Spleen (tissue), 13 donors: ENCODE measurements around the gene TEX13A. TPM values are rescaled to one million over a fixed set of nuclear protein-coding genes. Genes with fewer than 3 reads are reported as not detected.

ENCODE experiments used
- DNase-seq: peaks from one replicate; pipeline ENCODE4 v3.0.0-alpha.2; 2020
- H3K27ac ChIP-seq, 8 donors: fragments of 200-600 bp; sonication (generic) in 7 of 8; 1 replicate in 4 of 8; 2 replicates in 4 of 8; pipeline versions ENCODE4 v1.5.0 to v1.8.0; 2016 to 2021; ENCODE audit warnings: inconsistent platforms in 4 of 8, mild to moderate bottlenecking in 4 of 8, moderate library complexity in 1 of 8
- H3K27me3 ChIP-seq, 7 donors: fragments of 200-600 bp; sonication (generic) in 6 of 7; replicated peaks in 1 of 7; 1 replicate in 4 of 7; 2 replicates in 3 of 7; pipeline versions ENCODE4 v1.5.0 to v1.8.0; 2016 to 2021; ENCODE audit warnings: inconsistent platforms in 3 of 7, mild to moderate bottlenecking in 1 of 7
- H3K36me3 ChIP-seq, 6 donors: fragments of 200-600 bp; sonication (generic) in 5 of 6; 1 replicate in 4 of 6; 2 replicates in 2 of 6; pipeline versions ENCODE4 v1.5.0 to v1.8.0; 2016 to 2021; ENCODE audit warnings: inconsistent platforms in 2 of 6
- H3K4me1 ChIP-seq, 6 donors: fragments of 200-600 bp; sonication (generic) in 5 of 6; 1 replicate in 3 of 6; 2 replicates in 3 of 6; pipeline versions ENCODE4 v1.5.0 to v1.8.0; 2016 to 2021; ENCODE audit warnings: inconsistent platforms in 3 of 6
- H3K4me3 ChIP-seq, 8 donors: fragments of 200-600 bp; sonication (generic) in 7 of 8; 1 replicate in 4 of 8; 2 replicates in 4 of 8; pipeline versions ENCODE4 v1.5.0 to v1.8.0; 2016 to 2021; ENCODE audit warnings: inconsistent platforms in 4 of 8, mild to moderate bottlenecking in 4 of 8, moderate library complexity in 2 of 8
- H3K9me3 ChIP-seq, 8 donors: fragments of 200-600 bp; sonication (generic) in 7 of 8; 1 replicate in 4 of 8; 2 replicates in 4 of 8; pipeline versions ENCODE4 v1.5.0 to v1.8.0; 2016 to 2021; ENCODE audit warnings: inconsistent platforms in 4 of 8
- CTCF ChIP-seq, 11 experiments: fragments of 200-600 bp in 7 of 11; fragments of 450-650 bp in 4 of 11; sonication (generic) in 4 of 11; IDR thresholded peaks in 8 of 11; conservative IDR thresholded peaks in 3 of 11; 1 replicate in 7 of 11; 2 replicates in 4 of 11; pipeline versions ENCODE4 v1.4.0 to v1.8.0; 2016 to 2021; ENCODE audit warnings: antibody characterized with exemption in 11 of 11, inconsistent platforms in 4 of 11, mild to moderate bottlenecking in 1 of 11
- POLR2A ChIP-seq, 3 donors: fragments of 450-650 bp; IDR thresholded peaks; one replicate each; pipeline ENCODE4 v1.5.1; 2017; ENCODE audit warnings: antibody characterized with exemption in 3 of 3, mild to moderate bottlenecking in 1 of 3
- POLR2AphosphoS5 ChIP-seq, 3 donors: sonication (generic); formaldehyde crosslinking; IDR thresholded peaks; one replicate each; pipeline ENCODE4 v1.5.1; 2017; ENCODE audit warnings: antibody characterized with exemption in 3 of 3
- WGBS, 5 donors: extraction: QIAGEN DNeasy Blood & Tissue Kit in 3 of 5; methylation state at CpG; one replicate each; pipeline versions ENCODE4 v1.1.5 to v1.1.7; 2013 to 2018; 5-methylcytosine and 5-hydroxymethylcytosine counted together
- intact Hi-C: fragments of 100-400 bp; cut with DNase I; formaldehyde crosslinking; loops from one replicate; pipeline ENCODE4 v1.15.0; 2023; ENCODE audit warnings: low total_unique reads
- long read RNA-seq, 2 donors: transcript quantifications; one replicate each; lab custom pipeline, GENCODE V29; 2026
- polyA plus RNA-seq, 3 donors: library from polyadenylated mRNA; stranded (reverse); fragments of 200-250 nt; gene quantifications; one replicate each; pipeline ENCODE4 v1.2.1, GENCODE V29; 2013
- total RNA-seq, 7 donors: library from RNA; depleted of rRNA in 3 of 7; stranded (reverse); fragments of >200 nt in 3 of 7; fragmentation: NEBNext Ultra II Directional in 4 of 7; extraction: Animal tissue kit (Norgen Biotek cat#: 25700) in 4 of 7; gene quantifications; one replicate each; pipeline versions ENCODE4 v1.1.0 to v1.2.1, GENCODE V29; 2016 to 2021
- donor health status: healthy with polysubstance abuse.
- donor health status: DM: no; HTN: no; CAD: no; lungs with moderate emphysema.
- donor health status: DM: no; HTN: no; CAD: no.
- donor health status: Bipolar disorder and iron deficiency.
- donor health status: healthy.
- donor health status: DM: no; HTN: no; CAD: no.
- donor health status: DM: yes; HTN: yes; CAD: no.

Gene TEX13A
- total RNA-seq: not detected
- not detected for polyA plus RNA-seq
- long read RNA-seq, donor 1: 0 reads
- long read RNA-seq, donor 2: 0 reads

GRCh38 chrX:105220636-105221035, at the start of gene TEX13A:
Gene TEX13A (minus strand): TSS chrX:105220694. CDS start chrX:105220397, 297 bp downstream.
- no peak for DNase-seq
- TF ChIP-seq POLR2AphosphoS5 (IDR thresholded peaks at IDR 0.05): no peak
- no peak for TF ChIP-seq CTCF (IDR thresholded peaks at IDR 0.05 in 8 of 11, conservative IDR thresholded peaks at IDR 0.05 in 3 of 11)
- no peak for TF ChIP-seq POLR2A (IDR thresholded peaks at IDR 0.05)
- H3K4me3 ChIP-seq: no peak within 1 kb of the TSS
- WGBS, 5 donors: 70 to 87% (median 78%) methylated on average over 5 to 7 of the region's 7 CpGs
- no peaks in the 10 kb centered on the region for H3K4me1 ChIP-seq
- no peak within 1 kb of the TSS for H3K27ac ChIP-seq
- H3K36me3 ChIP-seq: no peaks in the 10 kb centered on the region
- no peaks in the 10 kb centered on the region for H3K27me3 ChIP-seq
- intact Hi-C loops: no loop called here
- peaks cover 0 to 12% (median 0%) of the 10 kb centered on the region in 8 donors for H3K9me3 ChIP-seq

GRCh38 chrX:105269386-105269785, 48.9 kb upstream of the TEX13A start:
- no peaks in the 10 kb centered on the region for H3K36me3 ChIP-seq
- H3K4me3 ChIP-seq: no peak overlapping the region
- WGBS, 5 donors: 79 to 100% (median 84%) methylated on average over 2 of the region's 2 CpGs
- intact Hi-C loops: no loop called here
- no peaks in the 10 kb centered on the region for H3K9me3 ChIP-seq
- no peaks in the 10 kb centered on the region for H3K27me3 ChIP-seq
- no peak for DNase-seq
- TF ChIP-seq CTCF (IDR thresholded peaks at IDR 0.05 in 8 of 11, conservative IDR thresholded peaks at IDR 0.05 in 3 of 11) (no peak), POLR2A (IDR thresholded peaks at IDR 0.05) (no peak), POLR2AphosphoS5 (IDR thresholded peaks at IDR 0.05) (no peak)
- H3K4me1 ChIP-seq: no peaks in the 10 kb centered on the region
- H3K27ac ChIP-seq: no peak overlapping the region

- DNase-seq: no peak
- Histone ChIP-seq H3K4me1 (no peaks in the 10 kb centered on the region), H3K4me3 (no peak overlapping the region), H3K9me3 (no peaks in the 10 kb centered on the region), H3K27ac (no peak overlapping the region), H3K36me3 (no peaks in the 10 kb centered on the region), H3K27me3 (no peaks in the 10 kb centered on the region)
- intact Hi-C loops: no loop called here
- TF ChIP-seq POLR2A (IDR thresholded peaks at IDR 0.05) (no peak), POLR2AphosphoS5 (IDR thresholded peaks at IDR 0.05) (no peak), CTCF (IDR thresholded peaks at IDR 0.05 in 8 of 11, conservative IDR thresholded peaks at IDR 0.05 in 3 of 11) (no peak)
- WGBS, 5 donors: 64 to 84% (median 75%) methylated on average over 2 of the region's 2 CpGs
These were observed 46.7 kb upstream of the TEX13A start for GRCh38 chrX:105267167-105267566.

DNA sequence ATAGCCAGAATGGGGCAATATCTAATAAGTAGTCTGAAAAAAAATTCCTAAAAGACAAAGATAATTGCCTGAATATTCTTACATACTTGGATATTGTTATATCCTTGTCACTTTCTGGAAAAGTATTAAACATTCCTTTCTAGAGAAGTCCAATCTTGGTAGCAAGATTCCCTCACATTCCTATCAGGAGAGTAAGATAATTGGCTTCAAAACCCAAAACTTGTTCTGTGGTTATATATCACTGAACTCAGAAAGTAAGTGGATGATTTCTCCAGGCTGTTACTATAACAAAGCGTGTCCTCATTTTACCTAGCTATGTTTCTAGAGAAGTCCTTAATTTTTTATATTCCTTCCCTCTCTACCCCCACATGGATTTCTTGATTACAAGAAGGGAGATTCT, 46.0 kb upstream of the TEX13A start:
- no peaks in the 10 kb centered on the region for H3K36me3 ChIP-seq
- H3K4me3 ChIP-seq: no peak overlapping the region
- TF ChIP-seq CTCF (IDR thresholded peaks at IDR 0.05 in 8 of 11, conservative IDR thresholded peaks at IDR 0.05 in 3 of 11): no peak
- no peak for TF ChIP-seq POLR2AphosphoS5 (IDR thresholded peaks at IDR 0.05)
- no peak for TF ChIP-seq POLR2A (IDR thresholded peaks at IDR 0.05)
- no peaks in the 10 kb centered on the region for H3K4me1 ChIP-seq
- no peaks in the 10 kb centered on the region for H3K27me3 ChIP-seq
- H3K9me3 ChIP-seq: no peaks in the 10 kb centered on the region
- intact Hi-C loops: no loop called here
- WGBS, 5 donors: 67 to 100% (median 90%) methylated on average over 1 of the region's 1 CpG
- DNase-seq: no peak
- H3K27ac ChIP-seq: no peak overlapping the region
